Measurements from ENCODE around the gene EDIL3.
"Not testable (repeated sequence)": the region's sequence is repeated elsewhere in the genome, so short reads cannot be mapped to it uniquely, and the experiment has no call there.

EDIL3 gene

DNA sequence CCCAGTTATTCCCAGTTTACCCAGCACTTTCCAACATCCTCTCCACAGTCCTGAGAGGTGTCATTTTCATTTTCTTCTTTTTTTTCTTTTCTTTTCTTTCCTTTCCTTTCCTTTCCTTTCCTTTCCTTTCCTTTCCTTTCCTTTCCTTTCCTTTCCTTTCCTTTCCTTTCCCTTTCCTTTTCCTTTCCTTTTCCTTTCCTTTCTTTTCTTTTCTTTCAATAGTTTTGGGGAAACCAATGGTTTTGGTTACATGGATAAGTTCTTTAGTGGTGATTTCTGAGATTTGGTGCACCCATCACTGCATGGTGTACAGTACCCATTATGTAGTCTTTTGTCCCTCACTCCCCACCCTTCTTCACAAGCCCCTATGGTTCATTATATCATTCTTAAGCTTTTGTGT is 224.0 kb downstream of the EDIL3 start:
- H3K4me1 ChIP-seq (ENCODE audit: control extremely low read depth in 1 of 4, control insufficient read depth in 4 of 4, insufficient read depth in 4 of 4, low read length in 3 of 4); H3K27ac ChIP-seq (ENCODE audit: insufficient read depth in 1 of 2, low read depth in 1 of 2, low read length in 2 of 2, poor library complexity in 1 of 2, severe bottlenecking in 2 of 2); H3K4me3 ChIP-seq (ENCODE audit: control insufficient read depth in 1 of 7, extremely low read depth in 1 of 7, insufficient read depth in 4 of 7, low read depth in 2 of 7, low read length in 6 of 7); CTCF ChIA-PET; DNase-seq; H3K27me3 ChIP-seq (replicated peaks in 2 of 5; ENCODE audit: control insufficient read depth in 4 of 5, insufficient read depth in 5 of 5, low read length in 4 of 5); H3K9me3 ChIP-seq (ENCODE audit: control extremely low read depth in 1 of 5, control insufficient read depth in 4 of 5, insufficient read depth in 2 of 5, low read depth in 1 of 5, low read length in 4 of 5); POLR2A ChIA-PET; H3K36me3 ChIP-seq (ENCODE audit: control insufficient read depth in 4 of 4, insufficient read depth in 4 of 4, low read length in 3 of 4): not testable (repeated sequence)

DNA sequence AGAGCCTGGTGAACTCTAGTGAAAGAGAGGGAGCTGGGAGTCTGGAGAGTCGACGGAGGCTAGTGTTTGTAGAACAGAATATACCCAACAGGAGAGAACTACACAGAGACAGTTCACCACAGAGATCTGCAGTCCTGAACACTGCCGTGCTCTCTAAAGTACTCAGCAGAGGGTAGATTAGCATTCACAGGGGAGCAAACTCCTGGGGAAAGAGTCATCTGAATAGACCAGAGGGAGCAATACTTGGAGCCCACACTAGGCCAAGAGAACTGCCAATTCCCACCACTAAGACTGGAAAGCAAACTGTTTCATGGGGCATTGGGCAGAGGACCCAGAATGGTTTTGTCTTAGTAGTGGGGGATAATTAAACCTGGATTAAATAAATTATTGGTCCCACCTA is 235.6 kb downstream of the EDIL3 start:
- no peaks in the 10 kb centered on the region for H3K36me3 ChIP-seq (ENCODE audit: control insufficient read depth in 4 of 4, insufficient read depth in 4 of 4, low read length in 3 of 4)
- WGBS (ENCODE audit: insufficient coverage) = 100% methylated on average over 2 of the region's 3 CpGs
- CTCF ChIA-PET = no interaction called here

DNA sequence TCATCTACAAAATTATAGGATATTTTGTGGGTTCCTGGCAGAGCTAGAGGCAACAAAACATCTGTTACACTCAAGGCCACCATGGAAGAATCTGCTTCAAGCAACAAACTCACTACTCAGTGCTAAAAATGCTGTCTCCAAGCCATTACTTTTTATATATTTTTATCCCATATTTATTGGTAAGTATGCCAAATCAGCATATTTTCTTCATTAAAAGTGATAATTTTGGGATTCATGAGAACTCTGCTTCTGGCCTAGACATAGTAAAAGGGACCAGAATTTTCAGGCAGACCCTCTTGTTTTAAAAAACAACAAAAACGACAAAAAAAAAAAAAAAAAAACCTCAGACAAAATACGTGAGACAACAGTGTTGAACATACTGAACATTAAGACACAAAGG is 236.0 kb downstream of the EDIL3 start:
- whole genome bisulfite sequencing (ENCODE audit: insufficient coverage) = no CpG with 5 or more reads among the region's 2 CpGs
- ChIA-PET POLR2A (no interaction called here), CTCF (no interaction called here)
- Histone ChIP-seq H3K4me3 (ENCODE audit: control insufficient read depth in 1 of 7, extremely low read depth in 1 of 7, insufficient read depth in 4 of 7, low read depth in 2 of 7, low read length in 6 of 7) (no peak overlapping the region), H3K36me3 (ENCODE audit: control insufficient read depth in 4 of 4, insufficient read depth in 4 of 4, low read length in 3 of 4) (no peaks in the 10 kb centered on the region), H3K9me3 (ENCODE audit: control extremely low read depth in 1 of 5, control insufficient read depth in 4 of 5, insufficient read depth in 2 of 5, low read depth in 1 of 5, low read length in 4 of 5) (no peaks in the 10 kb centered on the region), H3K27ac (ENCODE audit: insufficient read depth in 1 of 2, low read depth in 1 of 2, low read length in 2 of 2, poor library complexity in 1 of 2, severe bottlenecking in 2 of 2) (no peak overlapping the region), H3K4me1 (ENCODE audit: control extremely low read depth in 1 of 4, control insufficient read depth in 4 of 4, insufficient read depth in 4 of 4, low read length in 3 of 4) (no peaks in the 10 kb centered on the region), H3K27me3 (replicated peaks in 2 of 5; ENCODE audit: control insufficient read depth in 4 of 5, insufficient read depth in 5 of 5, low read length in 4 of 5) (no peaks in the 10 kb centered on the region)
- no peak for DNase-seq

More for the DNA sequence above, 235.6 kb downstream of the EDIL3 start:
- H3K4me1 ChIP-seq (ENCODE audit: control extremely low read depth in 1 of 4, control insufficient read depth in 4 of 4, insufficient read depth in 4 of 4, low read length in 3 of 4) = no peaks in the 10 kb centered on the region
- H3K27me3 ChIP-seq (replicated peaks in 2 of 5; ENCODE audit: control insufficient read depth in 4 of 5, insufficient read depth in 5 of 5, low read length in 4 of 5) = no peaks in the 10 kb centered on the region
- POLR2A ChIA-PET = no interaction called here
- H3K27ac ChIP-seq (ENCODE audit: insufficient read depth in 1 of 2, low read depth in 1 of 2, low read length in 2 of 2, poor library complexity in 1 of 2, severe bottlenecking in 2 of 2) = no peak overlapping the region
- H3K9me3 ChIP-seq (ENCODE audit: control extremely low read depth in 1 of 5, control insufficient read depth in 4 of 5, insufficient read depth in 2 of 5, low read depth in 1 of 5, low read length in 4 of 5) = no peaks in the 10 kb centered on the region
- no peak for DNase-seq
- no peak overlapping the region for H3K4me3 ChIP-seq (ENCODE audit: control insufficient read depth in 1 of 7, extremely low read depth in 1 of 7, insufficient read depth in 4 of 7, low read depth in 2 of 7, low read length in 6 of 7)

DNA sequence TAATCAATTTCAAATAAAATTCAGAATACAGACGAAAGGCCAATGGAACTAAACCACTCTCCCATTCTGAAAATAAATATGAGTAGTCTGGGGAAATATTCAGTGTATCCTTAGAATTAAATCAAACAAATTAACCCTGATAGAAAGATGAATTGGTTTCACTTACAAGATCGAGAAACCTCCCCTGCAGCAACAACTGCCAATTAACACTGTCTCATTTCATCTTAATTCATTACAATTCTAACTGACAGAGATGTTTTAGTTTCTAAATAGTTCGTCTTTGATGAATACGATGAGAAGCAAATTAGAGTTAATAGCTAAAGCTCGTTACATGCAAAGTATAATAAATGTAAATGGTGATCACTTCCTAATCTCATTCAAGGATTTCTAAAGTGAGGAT is 247.1 kb downstream of the EDIL3 start:
- Histone ChIP-seq H3K4me1 (ENCODE audit: control extremely low read depth in 1 of 4, control insufficient read depth in 4 of 4, insufficient read depth in 4 of 4, low read length in 3 of 4) (no peaks in the 10 kb centered on the region), H3K4me3 (ENCODE audit: control insufficient read depth in 1 of 7, extremely low read depth in 1 of 7, insufficient read depth in 4 of 7, low read depth in 2 of 7, low read length in 6 of 7) (no peak overlapping the region), H3K9me3 (ENCODE audit: control extremely low read depth in 1 of 5, control insufficient read depth in 4 of 5, insufficient read depth in 2 of 5, low read depth in 1 of 5, low read length in 4 of 5) (no peaks in the 10 kb centered on the region), H3K27ac (ENCODE audit: insufficient read depth in 1 of 2, low read depth in 1 of 2, low read length in 2 of 2, poor library complexity in 1 of 2, severe bottlenecking in 2 of 2) (no peak overlapping the region), H3K36me3 (ENCODE audit: control insufficient read depth in 4 of 4, insufficient read depth in 4 of 4, low read length in 3 of 4) (no peaks in the 10 kb centered on the region), H3K27me3 (replicated peaks in 2 of 5; ENCODE audit: control insufficient read depth in 4 of 5, insufficient read depth in 5 of 5, low read length in 4 of 5) (no peaks in the 10 kb centered on the region)
- no CpG with 5 or more reads among the region's 5 CpGs for WGBS (ENCODE audit: insufficient coverage)
- ChIA-PET POLR2A (no interaction called here), CTCF (no interaction called here)
- no peak for DNase-seq

DNA sequence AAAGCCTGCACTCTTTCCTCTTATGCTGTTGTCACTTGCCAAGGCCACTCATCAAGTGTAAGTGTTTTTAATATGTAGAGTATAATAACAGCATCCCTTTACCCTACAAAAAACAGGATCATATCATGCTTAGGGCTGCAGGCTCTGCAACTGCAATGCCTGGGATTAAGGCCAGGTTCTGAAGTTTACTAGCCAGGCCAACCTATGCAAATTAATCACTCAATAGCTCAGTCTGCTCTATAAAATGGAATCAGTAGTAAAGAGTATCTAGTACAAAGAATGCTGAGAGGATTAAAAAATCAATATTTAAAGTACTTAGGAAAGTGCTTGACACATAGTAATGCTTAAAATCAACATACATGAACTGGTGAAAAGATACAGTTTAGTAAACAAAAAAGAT is 253.3 kb downstream of the EDIL3 start:
- H3K4me3 ChIP-seq (ENCODE audit: control insufficient read depth in 1 of 7, extremely low read depth in 1 of 7, insufficient read depth in 4 of 7, low read depth in 2 of 7, low read length in 6 of 7) = no peak overlapping the region
- POLR2A ChIA-PET = no interaction called here
- no peaks in the 10 kb centered on the region for H3K4me1 ChIP-seq (ENCODE audit: control extremely low read depth in 1 of 4, control insufficient read depth in 4 of 4, insufficient read depth in 4 of 4, low read length in 3 of 4)
- H3K36me3 ChIP-seq (ENCODE audit: control insufficient read depth in 4 of 4, insufficient read depth in 4 of 4, low read length in 3 of 4) = no peaks in the 10 kb centered on the region
- no peak overlapping the region for H3K27ac ChIP-seq (ENCODE audit: insufficient read depth in 1 of 2, low read depth in 1 of 2, low read length in 2 of 2, poor library complexity in 1 of 2, severe bottlenecking in 2 of 2)
- no peaks in the 10 kb centered on the region for H3K9me3 ChIP-seq (ENCODE audit: control extremely low read depth in 1 of 5, control insufficient read depth in 4 of 5, insufficient read depth in 2 of 5, low read depth in 1 of 5, low read length in 4 of 5)
- no peaks in the 10 kb centered on the region for H3K27me3 ChIP-seq (replicated peaks in 2 of 5; ENCODE audit: control insufficient read depth in 4 of 5, insufficient read depth in 5 of 5, low read length in 4 of 5)
- no peak for DNase-seq
- CTCF ChIA-PET = no interaction called here

DNA sequence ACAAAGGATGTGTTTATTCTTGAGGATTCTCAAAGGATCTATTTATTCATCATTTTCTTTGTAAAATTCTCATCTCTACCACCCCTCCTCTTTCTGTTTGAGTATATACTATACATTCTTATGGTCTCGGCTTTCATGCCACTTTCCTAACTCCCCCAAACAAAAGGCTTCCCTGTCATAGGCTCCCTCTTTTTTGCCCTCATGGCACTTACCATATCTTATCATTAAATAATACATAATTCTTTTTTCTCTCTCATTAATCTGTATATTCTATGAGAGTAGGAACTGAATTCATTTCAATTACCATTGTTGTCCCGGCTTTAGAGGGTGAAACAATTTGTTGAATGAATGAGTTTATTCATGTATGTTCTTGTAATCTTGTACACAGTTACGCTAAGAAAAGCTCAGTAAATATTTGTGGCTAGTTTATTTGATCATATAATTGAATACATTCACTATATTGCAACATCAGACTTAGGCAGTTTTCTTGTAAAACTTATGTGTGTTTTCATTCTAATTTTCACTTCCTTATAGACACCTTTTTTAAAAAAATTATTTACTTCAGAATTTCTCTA is 254.6 kb downstream of the EDIL3 start:
- Histone ChIP-seq H3K27me3 (replicated peaks in 2 of 5; ENCODE audit: control insufficient read depth in 4 of 5, insufficient read depth in 5 of 5, low read length in 4 of 5) (no peaks in the 10 kb centered on the region), H3K9me3 (ENCODE audit: control extremely low read depth in 1 of 5, control insufficient read depth in 4 of 5, insufficient read depth in 2 of 5, low read depth in 1 of 5, low read length in 4 of 5) (no peaks in the 10 kb centered on the region), H3K4me3 (ENCODE audit: control insufficient read depth in 1 of 7, extremely low read depth in 1 of 7, insufficient read depth in 4 of 7, low read depth in 2 of 7, low read length in 6 of 7) (no peak overlapping the region), H3K36me3 (ENCODE audit: control insufficient read depth in 4 of 4, insufficient read depth in 4 of 4, low read length in 3 of 4) (no peaks in the 10 kb centered on the region), H3K27ac (ENCODE audit: insufficient read depth in 1 of 2, low read depth in 1 of 2, low read length in 2 of 2, poor library complexity in 1 of 2, severe bottlenecking in 2 of 2) (no peak overlapping the region), H3K4me1 (ENCODE audit: control extremely low read depth in 1 of 4, control insufficient read depth in 4 of 4, insufficient read depth in 4 of 4, low read length in 3 of 4) (no peaks in the 10 kb centered on the region)
- POLR2A ChIA-PET = no interaction called here
- WGBS (ENCODE audit: insufficient coverage) = 100% methylated on average over 1 of the region's 3 CpGs
- CTCF ChIA-PET = no interaction called here
- no peak for DNase-seq

DNA sequence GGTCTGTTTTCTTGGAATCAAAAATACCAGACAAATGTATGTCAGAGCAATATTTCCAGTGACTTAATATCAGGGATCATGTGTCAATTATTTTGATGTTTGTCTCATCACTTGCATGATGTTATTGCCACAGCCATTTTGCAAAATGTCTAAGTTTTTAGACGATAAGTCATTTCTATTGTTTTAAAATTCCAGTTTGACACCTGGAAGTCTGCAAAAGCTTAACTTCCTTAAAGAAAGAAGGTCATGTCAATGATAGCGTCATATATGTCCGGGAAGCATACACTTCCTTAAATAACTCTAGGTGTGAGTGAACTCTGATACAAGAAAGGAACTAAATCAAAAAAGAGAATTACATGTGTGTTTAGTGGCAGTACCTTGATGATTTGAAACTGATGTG is 259.5 kb downstream of the EDIL3 start:
- H3K36me3 ChIP-seq (ENCODE audit: control insufficient read depth in 4 of 4, insufficient read depth in 4 of 4, low read length in 3 of 4) = no peaks in the 10 kb centered on the region
- CTCF ChIA-PET = no interaction called here
- H3K4me1 ChIP-seq (ENCODE audit: control extremely low read depth in 1 of 4, control insufficient read depth in 4 of 4, insufficient read depth in 4 of 4, low read length in 3 of 4) = no peaks in the 10 kb centered on the region
- POLR2A ChIA-PET = no interaction called here
- DNase-seq = no peak
- WGBS (ENCODE audit: insufficient coverage) = 95% methylated on average over 2 of the region's 3 CpGs
- no peak overlapping the region for H3K27ac ChIP-seq (ENCODE audit: insufficient read depth in 1 of 2, low read depth in 1 of 2, low read length in 2 of 2, poor library complexity in 1 of 2, severe bottlenecking in 2 of 2)
- H3K9me3 ChIP-seq (ENCODE audit: control extremely low read depth in 1 of 5, control insufficient read depth in 4 of 5, insufficient read depth in 2 of 5, low read depth in 1 of 5, low read length in 4 of 5) = no peaks in the 10 kb centered on the region
- no peaks in the 10 kb centered on the region for H3K27me3 ChIP-seq (replicated peaks in 2 of 5; ENCODE audit: control insufficient read depth in 4 of 5, insufficient read depth in 5 of 5, low read length in 4 of 5)
- no peak overlapping the region for H3K4me3 ChIP-seq (ENCODE audit: control insufficient read depth in 1 of 7, extremely low read depth in 1 of 7, insufficient read depth in 4 of 7, low read depth in 2 of 7, low read length in 6 of 7)
